ENCODE measurements around the gene ERC2.

DNA sequence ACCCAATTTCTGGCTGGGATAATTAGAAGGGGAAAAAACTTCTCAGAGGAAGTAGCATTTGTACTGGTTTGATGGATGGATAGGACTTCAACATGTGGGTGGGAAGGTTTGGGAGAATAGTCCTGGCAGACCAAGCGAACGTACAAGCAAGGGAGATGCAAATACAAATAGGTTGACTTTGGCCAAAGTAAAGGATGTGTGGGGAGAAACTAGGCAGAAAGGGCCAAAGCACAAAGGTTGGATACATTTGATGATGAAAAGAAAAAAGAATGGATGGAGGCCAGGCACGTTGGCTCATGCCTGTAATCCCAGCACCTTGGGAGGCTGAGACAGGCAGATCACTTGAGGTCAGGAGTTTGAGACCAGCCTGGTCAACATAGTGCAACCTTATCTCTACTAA is 63.4 kb downstream of the ERC2 start:
- TF ChIP-seq, protein P1, sequence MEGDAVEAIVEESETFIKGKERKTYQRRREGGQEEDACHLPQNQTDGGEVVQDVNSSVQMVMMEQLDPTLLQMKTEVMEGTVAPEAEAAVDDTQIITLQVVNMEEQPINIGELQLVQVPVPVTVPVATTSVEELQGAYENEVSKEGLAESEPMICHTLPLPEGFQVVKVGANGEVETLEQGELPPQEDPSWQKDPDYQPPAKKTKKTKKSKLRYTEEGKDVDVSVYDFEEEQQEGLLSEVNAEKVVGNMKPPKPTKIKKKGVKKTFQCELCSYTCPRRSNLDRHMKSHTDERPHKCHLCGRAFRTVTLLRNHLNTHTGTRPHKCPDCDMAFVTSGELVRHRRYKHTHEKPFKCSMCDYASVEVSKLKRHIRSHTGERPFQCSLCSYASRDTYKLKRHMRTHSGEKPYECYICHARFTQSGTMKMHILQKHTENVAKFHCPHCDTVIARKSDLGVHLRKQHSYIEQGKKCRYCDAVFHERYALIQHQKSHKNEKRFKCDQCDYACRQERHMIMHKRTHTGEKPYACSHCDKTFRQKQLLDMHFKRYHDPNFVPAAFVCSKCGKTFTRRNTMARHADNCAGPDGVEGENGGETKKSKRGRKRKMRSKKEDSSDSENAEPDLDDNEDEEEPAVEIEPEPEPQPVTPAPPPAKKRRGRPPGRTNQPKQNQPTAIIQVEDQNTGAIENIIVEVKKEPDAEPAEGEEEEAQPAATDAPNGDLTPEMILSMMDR (conservative IDR thresholded peaks at IDR 0.05; ENCODE audit: low read length), result no peak
- TF ChIP-seq EZH2phosphoT487 (IDR thresholded peaks at IDR 0.05; ENCODE audit: borderline replicate concordance, low read depth, low read length), result no peak

Measured in OCI-LY7 (cell line).